ENCODE data around the gene ZDHHC17. TPM values are rescaled to one million over a fixed set of nuclear protein-coding genes. Genes with fewer than 3 reads are reported as not detected.

The ZDHHC17 gene
- total RNA-seq, 1 donor from 2014 or later, result 23.3 TPM

GRCh38 chr12:76740501-76740900 lies 23.4 kb upstream of the ZDHHC17 start:
- DNase-seq (ENCODE audit: low spot score), result no peak
- Mint-ChIP-seq H3K9me3 (peaks cover 12% of the 10 kb centered on the region), H3K27ac (no peak overlapping the region), H3K4me3 (no peak overlapping the region), H3K36me3 (ENCODE audit: low read depth) (peaks cover 2% of the 10 kb centered on the region), H3K27me3 (ENCODE audit: insufficient read depth) (peaks cover 4% of the 10 kb centered on the region), H3K4me1 (ENCODE audit: low read depth) (no peaks in the 10 kb centered on the region)
- intact Hi-C loops (cut with micrococcal nuclease), result no loop called here

- intact Hi-C loops (cut with micrococcal nuclease), result no loop called here
- no peaks in the 10 kb centered on the region for H3K9me3 Mint-ChIP-seq
- no peaks in the 10 kb centered on the region for H3K4me1 Mint-ChIP-seq (ENCODE audit: low read depth)
- H3K27me3 Mint-ChIP-seq (ENCODE audit: insufficient read depth), result peaks cover 3% of the 10 kb centered on the region
- H3K36me3 Mint-ChIP-seq (ENCODE audit: low read depth), result no peaks in the 10 kb centered on the region
- no peak for DNase-seq (ENCODE audit: low spot score)
- no peak overlapping the region for H3K27ac Mint-ChIP-seq
- H3K4me3 Mint-ChIP-seq, result no peak overlapping the region
These were observed 18.6 kb upstream of the ZDHHC17 start for GRCh38 chr12:76745343-76745742.

GRCh38 chr12:76746516-76746915 lies 17.4 kb upstream of the ZDHHC17 start:
- intact Hi-C loops (cut with micrococcal nuclease), result no loop called here
- Mint-ChIP-seq H3K36me3 (ENCODE audit: low read depth) (no peaks in the 10 kb centered on the region), H3K4me3 (no peak overlapping the region), H3K9me3 (no peaks in the 10 kb centered on the region), H3K27me3 (ENCODE audit: insufficient read depth) (peaks cover 3% of the 10 kb centered on the region), H3K4me1 (ENCODE audit: low read depth) (no peaks in the 10 kb centered on the region), H3K27ac (no peak overlapping the region)
- DNase-seq (ENCODE audit: low spot score), result no peak

- Mint-ChIP-seq H3K27ac (no peak overlapping the region), H3K4me1 (ENCODE audit: low read depth) (no peaks in the 10 kb centered on the region), H3K4me3 (no peak overlapping the region), H3K36me3 (ENCODE audit: low read depth) (no peaks in the 10 kb centered on the region), H3K27me3 (ENCODE audit: insufficient read depth) (peaks cover 7% of the 10 kb centered on the region), H3K9me3 (no peaks in the 10 kb centered on the region)
- no peak for DNase-seq (ENCODE audit: low spot score)
- intact Hi-C loops (cut with micrococcal nuclease), result no loop called here
These were observed 16.7 kb upstream of the ZDHHC17 start for GRCh38 chr12:76747245-76747644.

GRCh38 chr12:76755829-76756379 lies 8.0 kb upstream of the ZDHHC17 start:
- Mint-ChIP-seq H3K4me1 (ENCODE audit: low read depth) (no peaks in the 10 kb centered on the region), H3K36me3 (ENCODE audit: low read depth) (no peaks in the 10 kb centered on the region), H3K27me3 (ENCODE audit: insufficient read depth) (peaks cover 18% of the 10 kb centered on the region), H3K4me3 (no peak overlapping the region), H3K9me3 (no peaks in the 10 kb centered on the region), H3K27ac (no peak overlapping the region)
- intact Hi-C loops (cut with micrococcal nuclease), result no loop called here
- DNase-seq (ENCODE audit: low spot score), result no peak

- intact Hi-C loops (cut with micrococcal nuclease), result no loop called here
- no peaks in the 10 kb centered on the region for H3K9me3 Mint-ChIP-seq
- H3K4me3 Mint-ChIP-seq, result no peak overlapping the region
- no peaks in the 10 kb centered on the region for H3K36me3 Mint-ChIP-seq (ENCODE audit: low read depth)
- peaks cover 14% of the 10 kb centered on the region for H3K27me3 Mint-ChIP-seq (ENCODE audit: insufficient read depth)
- H3K4me1 Mint-ChIP-seq (ENCODE audit: low read depth), result no peaks in the 10 kb centered on the region
- DNase-seq (ENCODE audit: low spot score), result no peak
- H3K27ac Mint-ChIP-seq, result no peak overlapping the region
These were observed 6.2 kb upstream of the ZDHHC17 start for GRCh38 chr12:76757694-76758093.

GRCh38 chr12:76762601-76762980 lies 1.3 kb upstream of the ZDHHC17 start:
- Mint-ChIP-seq H3K9me3 (no peaks in the 10 kb centered on the region), H3K4me1 (ENCODE audit: low read depth) (peaks cover 19% of the 10 kb centered on the region), H3K36me3 (ENCODE audit: low read depth) (no peaks in the 10 kb centered on the region), H3K27me3 (ENCODE audit: insufficient read depth) (peaks cover 10% of the 10 kb centered on the region), H3K4me3 (peak overlapping the region; percentile 74), H3K27ac (no peak overlapping the region)
- no peak for DNase-seq (ENCODE audit: low spot score)
- intact Hi-C loops (cut with micrococcal nuclease), result loop anchor here (5.0 kb wide), 2 partner anchors 415 to 605 kb away; partner anchors contain the start of gene BBS10

GRCh38 chr12:76764856-76765255 lies 941 bp downstream of the ZDHHC17 start:
- intact Hi-C loops (cut with micrococcal nuclease), result loop anchor here (1.0 to 5.0 kb wide), 8 partner anchors 26 to 1254 kb away; partner anchors contain the start of genes BBS10, CSRP2, E2F7 and KRR1
- no peaks in the 10 kb centered on the region for H3K36me3 Mint-ChIP-seq (ENCODE audit: low read depth)
- DNase-seq (ENCODE audit: low spot score), result no peak

GRCh38 chr12:76765598-76765997 lies 1.7 kb downstream of the ZDHHC17 start:
- intact Hi-C loops (cut with micrococcal nuclease), result loop anchor here (5.0 kb wide), 1 partner anchor 302 kb away; the partner anchor contains the start of gene E2F7

More at GRCh38 chr12:76764856-76765255, 941 bp downstream of the ZDHHC17 start:
- peaks cover 19% of the 10 kb centered on the region for H3K4me1 Mint-ChIP-seq (ENCODE audit: low read depth)
- peak overlapping the region; percentile 94 for H3K27ac Mint-ChIP-seq
- H3K4me3 Mint-ChIP-seq, result peak overlapping the region; percentile 98
- no peaks in the 10 kb centered on the region for H3K9me3 Mint-ChIP-seq
- no peaks in the 10 kb centered on the region for H3K27me3 Mint-ChIP-seq (ENCODE audit: insufficient read depth)

GRCh38 chr12:76766161-76766560 lies 2.2 kb downstream of the ZDHHC17 start:
- Mint-ChIP-seq H3K9me3 (no peaks in the 10 kb centered on the region), H3K27ac (no peak overlapping the region), H3K4me3 (peak overlapping the region; percentile 49), H3K36me3 (ENCODE audit: low read depth) (no peaks in the 10 kb centered on the region), H3K27me3 (ENCODE audit: insufficient read depth) (no peaks in the 10 kb centered on the region), H3K4me1 (ENCODE audit: low read depth) (peaks cover 19% of the 10 kb centered on the region)
- intact Hi-C loops (cut with micrococcal nuclease), result loop anchor here (5.0 kb wide), 1 partner anchor 301 kb away; the partner anchor contains the start of gene E2F7
- no peak for DNase-seq (ENCODE audit: low spot score)

More at GRCh38 chr12:76765598-76765997, 1.7 kb downstream of the ZDHHC17 start:
- Mint-ChIP-seq H3K36me3 (ENCODE audit: low read depth) (no peaks in the 10 kb centered on the region), H3K9me3 (no peaks in the 10 kb centered on the region), H3K27ac (no peak overlapping the region), H3K27me3 (ENCODE audit: insufficient read depth) (no peaks in the 10 kb centered on the region), H3K4me3 (peak overlapping the region; percentile 98), H3K4me1 (ENCODE audit: low read depth) (peaks cover 19% of the 10 kb centered on the region)
- DNase-seq (ENCODE audit: low spot score), result no peak

- no peak for DNase-seq (ENCODE audit: low spot score)
- no peak overlapping the region for H3K4me3 Mint-ChIP-seq
- no peak overlapping the region for H3K27ac Mint-ChIP-seq
- H3K36me3 Mint-ChIP-seq (ENCODE audit: low read depth), result peaks cover 5% of the 10 kb centered on the region
- intact Hi-C loops (cut with micrococcal nuclease), result loop anchor here (5.0 kb wide), 1 partner anchor 299 kb away; the partner anchor contains the start of gene E2F7
- no peaks in the 10 kb centered on the region for H3K9me3 Mint-ChIP-seq
- peaks cover 25% of the 10 kb centered on the region for H3K4me1 Mint-ChIP-seq (ENCODE audit: low read depth)
- H3K27me3 Mint-ChIP-seq (ENCODE audit: insufficient read depth), result no peaks in the 10 kb centered on the region
These were observed 4.7 kb downstream of the ZDHHC17 start for GRCh38 chr12:76768576-76768975.

GRCh38 chr12:76777765-76778216 lies 13.9 kb downstream of the ZDHHC17 start:
- no peaks in the 10 kb centered on the region for H3K27me3 Mint-ChIP-seq (ENCODE audit: insufficient read depth)
- peaks cover 20% of the 10 kb centered on the region for H3K36me3 Mint-ChIP-seq (ENCODE audit: low read depth)
- DNase-seq (ENCODE audit: low spot score), result no peak
- peak overlapping the region; percentile 40 for H3K27ac Mint-ChIP-seq
- peaks cover 7% of the 10 kb centered on the region for H3K9me3 Mint-ChIP-seq
- peak overlapping the region; percentile 56 for H3K4me3 Mint-ChIP-seq
- H3K4me1 Mint-ChIP-seq (ENCODE audit: low read depth), result peaks cover 36% of the 10 kb centered on the region
- intact Hi-C loops (cut with micrococcal nuclease), result no loop called here

- peaks cover 36% of the 10 kb centered on the region for H3K4me1 Mint-ChIP-seq (ENCODE audit: low read depth)
- no peaks in the 10 kb centered on the region for H3K27me3 Mint-ChIP-seq (ENCODE audit: insufficient read depth)
- no peak overlapping the region for H3K27ac Mint-ChIP-seq
- H3K36me3 Mint-ChIP-seq (ENCODE audit: low read depth), result peaks cover 15% of the 10 kb centered on the region
- DNase-seq (ENCODE audit: low spot score), result no peak
- peaks cover 7% of the 10 kb centered on the region for H3K9me3 Mint-ChIP-seq
- intact Hi-C loops (cut with micrococcal nuclease), result no loop called here
- no peak overlapping the region for H3K4me3 Mint-ChIP-seq
These were observed 14.4 kb downstream of the ZDHHC17 start for GRCh38 chr12:76778364-76778763.

Measured in activated T-helper 1 cell treated with anti-CD3 and anti-CD28 coated beads, Interleukin-12 subunit alpha, Interleukin-12 subunit beta, Interleukin-2, Interleukin-4 antibody, amounts not matched to agents 30 ng/mL and 10 ng/mL and 1 ng/mL, durations not matched to agents 14 hours and 24 hours and 36 hours (primary cell).